NOMO-1 (cell line): Measurements from ENCODE around the gene NIPBL.
"Not testable (repeated sequence)": the region's sequence is repeated elsewhere in the genome, so short reads cannot be mapped to it uniquely, and the experiment has no call there.

Experiments
- DNase-seq, 2 experiments: peaks; one replicate each; lab custom pipeline; 2025; ENCODE audit not compliant: unreplicated experiment in 2 of 2; lab: John Stamatoyannopoulos, UW

Gene NIPBL

DNA sequence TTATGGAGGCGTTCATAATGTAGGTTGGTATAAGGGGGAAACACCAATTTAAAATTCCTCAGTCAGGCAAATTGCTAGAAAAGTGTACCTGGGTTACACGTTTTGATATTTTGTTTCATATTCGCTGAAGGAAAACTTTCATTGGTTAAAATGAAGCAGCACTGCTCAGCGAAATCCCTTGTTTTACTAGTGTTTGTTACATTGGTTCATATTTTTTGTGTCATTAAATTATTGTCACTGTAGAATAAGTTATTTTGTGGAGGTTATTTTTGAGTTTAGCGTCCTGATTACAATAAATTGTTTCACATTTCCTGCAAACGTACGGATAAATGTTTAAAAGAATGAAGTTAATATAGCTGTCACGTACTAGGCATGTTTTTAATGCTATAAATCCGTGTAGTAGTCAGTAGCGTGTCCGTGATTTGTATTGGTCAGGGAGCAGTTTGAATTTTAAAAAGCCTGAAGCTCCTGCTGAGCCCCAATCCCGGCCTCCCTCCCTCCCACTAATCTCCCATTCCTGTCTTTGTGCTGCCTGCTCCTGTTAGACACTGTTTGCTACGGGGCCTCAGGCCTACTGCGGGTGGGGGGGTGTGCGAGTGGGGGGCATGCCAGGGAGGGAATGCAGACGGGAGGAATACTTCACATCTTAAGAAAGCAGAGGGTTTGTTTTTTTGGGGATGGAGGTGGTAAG, 2.0 kb downstream of the NIPBL start:
- no peak for DNase-seq

DNA sequence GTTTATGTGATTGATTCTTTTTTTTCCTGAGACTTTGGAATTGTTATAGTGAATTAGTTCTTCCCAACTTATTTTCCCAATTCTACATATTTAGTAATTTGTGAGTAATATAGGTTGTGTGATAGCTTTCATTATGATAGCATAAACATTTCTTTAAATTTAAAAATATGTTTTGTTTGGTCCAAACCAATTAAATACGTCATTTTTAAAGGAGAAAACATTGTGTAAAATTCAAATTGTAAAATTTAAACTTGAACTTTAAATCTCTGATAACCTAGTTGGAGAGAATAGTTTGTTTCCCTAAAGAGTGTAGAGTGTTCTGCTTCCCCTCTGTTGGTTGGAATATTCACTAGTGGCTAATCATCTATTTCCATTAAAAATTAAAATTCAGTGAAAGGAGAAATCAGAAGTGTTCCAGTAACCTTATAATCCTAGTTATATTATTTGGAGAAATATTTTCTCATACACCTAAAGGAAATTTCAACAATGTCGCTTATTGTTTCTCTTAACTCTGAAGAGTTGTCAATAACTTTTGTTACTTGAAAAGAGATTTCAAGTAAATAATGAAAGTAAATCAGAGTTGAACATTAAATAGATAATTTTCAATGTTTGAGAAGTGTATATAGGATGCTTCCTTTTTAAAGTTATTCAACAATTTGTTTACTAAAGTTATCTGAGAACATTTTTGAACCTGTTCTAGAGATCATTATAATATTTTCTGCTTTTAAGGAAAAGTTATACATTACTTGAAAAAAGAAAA, 2.9 kb downstream of the NIPBL start:
- no peak for DNase-seq

GRCh38 chr5:36880761-36881160, 4.2 kb downstream of the NIPBL start:
- peak in 1 of 2 experiments; percentile 55 for DNase-seq

DNA sequence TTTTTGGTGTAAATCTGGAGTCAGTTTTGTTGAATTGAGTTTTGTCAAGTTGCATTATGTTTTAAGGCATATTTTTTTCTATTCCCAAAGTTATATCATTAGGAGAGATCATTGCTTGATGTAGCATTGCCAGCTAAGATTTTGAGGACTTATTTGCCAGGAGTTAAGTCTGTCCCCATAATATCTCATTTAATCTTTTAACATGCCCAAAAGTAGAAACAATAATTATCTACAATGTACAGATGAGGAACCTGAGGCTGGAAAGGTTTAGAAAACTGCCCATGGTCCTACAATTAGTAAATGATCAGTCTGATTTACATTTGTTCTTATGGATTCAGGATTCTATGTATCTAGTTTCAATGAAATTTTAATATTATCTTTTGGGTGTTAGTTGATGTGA, 4.7 kb downstream of the NIPBL start:
- DNase-seq: no peak

DNA sequence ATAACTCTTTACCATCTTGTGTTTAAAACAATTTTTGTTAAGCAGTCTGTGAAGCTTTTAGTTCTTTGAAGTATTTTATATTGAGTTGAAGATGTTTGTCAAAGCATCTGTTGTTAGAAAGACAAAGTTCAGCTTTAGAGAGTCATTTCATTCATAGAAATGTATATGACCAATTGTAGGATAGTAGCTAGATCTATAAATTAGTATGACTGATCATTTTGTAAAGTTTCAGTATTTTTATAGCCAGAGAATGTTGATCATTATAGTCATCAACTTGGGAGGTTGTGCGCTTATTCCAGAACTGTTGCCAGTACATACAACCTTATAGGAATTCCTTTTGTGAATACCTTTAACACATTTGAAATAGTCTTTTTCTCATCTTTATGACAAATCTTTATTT, 5.2 kb downstream of the NIPBL start:
- no peak for DNase-seq

GRCh38 chr5:36882250-36882649, 5.7 kb downstream of the NIPBL start:
- no peak for DNase-seq

GRCh38 chr5:36883894-36884462, 7.4 kb downstream of the NIPBL start:
- DNase-seq: no peak

GRCh38 chr5:36885149-36885548, 8.6 kb downstream of the NIPBL start:
- no peak for DNase-seq

- DNase-seq: no peak
Measured at GRCh38 chr5:36885566-36886485, 9.3 kb downstream of the NIPBL start.

DNA sequence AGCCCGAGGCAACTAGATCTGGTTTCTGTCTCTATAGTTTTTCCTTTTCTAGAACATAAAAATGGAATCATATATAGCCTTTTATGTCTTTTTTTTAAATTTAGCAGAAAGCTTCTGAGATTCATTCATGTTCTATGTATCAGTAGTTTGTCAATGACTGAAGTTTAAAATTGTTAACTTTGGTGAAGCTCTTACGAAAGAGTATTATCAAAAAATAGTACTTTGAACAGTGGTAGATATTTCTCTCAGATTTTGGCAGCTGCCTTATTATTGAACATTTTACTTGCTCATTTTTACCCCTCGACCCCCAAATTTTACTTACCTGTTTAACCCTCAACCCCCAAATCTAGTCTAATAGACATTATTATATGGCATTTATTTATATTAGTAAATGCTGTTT, 10.2 kb downstream of the NIPBL start:
- no peak for DNase-seq

GRCh38 chr5:36887532-36887931, 11.0 kb downstream of the NIPBL start:
- no peak for DNase-seq

DNA sequence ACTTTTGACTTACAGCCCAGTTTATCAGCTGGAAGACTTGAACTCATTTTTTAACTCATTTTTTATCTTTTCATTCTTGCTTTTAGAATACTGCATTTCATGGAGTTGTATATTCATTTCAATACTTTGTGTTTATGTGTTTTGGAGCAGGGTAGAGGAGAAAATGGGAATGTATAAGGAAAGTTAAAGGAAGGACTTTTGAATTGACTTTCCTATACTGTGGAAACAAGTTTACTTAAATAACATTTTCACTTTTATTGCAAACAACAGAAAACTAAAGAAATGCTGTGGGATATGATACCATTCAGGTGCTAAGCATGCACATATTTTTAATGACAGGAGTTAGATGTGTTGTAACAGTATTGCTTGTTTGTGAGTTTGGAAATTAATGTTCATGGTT, 11.7 kb downstream of the NIPBL start:
- no peak for DNase-seq

- no peak for DNase-seq
Measured at GRCh38 chr5:36889264-36889663, 12.7 kb downstream of the NIPBL start.

GRCh38 chr5:36891266-36891665, 14.7 kb downstream of the NIPBL start:
- DNase-seq: no peak

GRCh38 chr5:36892085-36892830, 15.7 kb downstream of the NIPBL start:
- not testable (repeated sequence) for DNase-seq

GRCh38 chr5:36894954-36895353, 18.4 kb downstream of the NIPBL start:
- no peak for DNase-seq

- no peak for DNase-seq
Measured at GRCh38 chr5:36896476-36896875, 19.9 kb downstream of the NIPBL start.

DNA sequence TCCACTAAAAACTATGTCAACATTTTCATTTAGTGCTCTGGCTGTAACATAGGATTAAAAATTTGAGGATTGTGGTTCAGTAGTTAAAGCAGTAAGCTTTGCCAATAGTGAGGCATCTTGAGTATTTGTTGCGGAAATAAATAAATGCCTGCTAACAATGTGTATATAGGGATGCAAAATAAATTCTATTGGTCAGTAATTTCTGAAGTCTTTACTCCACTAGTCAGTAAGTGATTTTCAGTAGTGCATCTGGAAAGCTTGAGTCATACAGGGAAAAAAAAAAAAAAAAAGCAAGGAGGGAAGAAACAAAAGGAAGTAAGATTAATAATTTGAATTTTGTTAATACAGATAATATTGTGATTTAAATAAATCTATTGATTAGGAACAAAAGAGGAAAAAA, 21.0 kb downstream of the NIPBL start:
- no peak for DNase-seq

DNA sequence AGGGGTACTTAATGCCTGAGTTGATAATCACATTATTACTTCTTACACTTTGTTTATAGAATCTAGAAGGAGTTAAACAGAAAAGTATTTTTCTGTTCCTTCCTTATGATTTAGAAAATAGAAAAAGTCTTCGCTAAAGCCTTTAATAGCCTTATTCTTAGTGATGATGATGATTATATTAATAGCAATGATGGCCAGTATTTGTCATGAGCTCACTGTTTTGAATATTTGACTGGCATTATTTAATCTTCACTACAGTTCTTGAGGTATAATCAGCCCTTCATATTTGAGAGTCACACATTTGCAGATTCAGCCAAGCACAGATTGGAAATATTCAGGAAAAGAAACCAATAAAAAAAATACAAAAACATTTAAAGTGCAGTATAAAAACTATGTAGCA, 23.3 kb downstream of the NIPBL start:
- no peak for DNase-seq

- DNase-seq: peak in 1 of 2 experiments; percentile 65
Measured at GRCh38 chr5:36900283-36900682, 23.7 kb downstream of the NIPBL start.
